HCT116 (cell line): ENCODE results near the gene TSPAN6. TPM values are rescaled to one million over a fixed set of nuclear protein-coding genes. Genes with fewer than 3 reads are reported as not detected.

Experiments
- ATAC-seq: fragments of 200-7000 bp; cut with Tn5 transposase; 2 replicates; pipeline ENCODE4 v1.9.1; 2020; ENCODE audit warnings: mild to moderate bottlenecking, moderate library complexity
- BruUV-seq: library from RNA; stranded (reverse); fragments of 400-500 nt; replicated peaks from 2 replicates; lab custom pipeline; 2021; lab: Mats Ljungman, UMichigan
- CTCF ChIA-PET: fragments of 300-600 bp; sonication (Branson Sonifier 250); formaldehyde crosslinking; loops from one replicate; lab custom pipeline; 2021; ENCODE audit warnings: antibody characterized with exemption; lab: Charles Lee
- POLR2A ChIA-PET: fragments of 300-600, 350-600 bp; sonication (Branson Sonifier 250); formaldehyde crosslinking; loops from one replicate; lab custom pipeline; 2021; ENCODE audit warnings: antibody characterized with exemption; lab: Charles Lee
- RAD21 ChIA-PET, 2 experiments: fragments of 300-600 bp; sonication (Branson Sonifier 250); formaldehyde crosslinking; loops; one replicate each; lab custom pipeline; 2023; ENCODE audit warnings: low total read pairs in 2 of 2; ENCODE audit not compliant: uncharacterized antibody in 2 of 2, unreplicated experiment in 2 of 2, low non-redundant PET in 1 of 2; lab: Charles Lee
- DNase-seq: peaks from one replicate; pipeline ENCODE4 v3.0.0-alpha.2; 2010; ENCODE audit warnings: low read depth, low spot score
- H2AFZ ChIP-seq: fragments of 200-600 bp; shearing (Covaris generic), sonication (generic); 2 replicates; pipeline ENCODE4 v1.6.1; 2017; ENCODE audit warnings: low read depth, mixed run types, mixed read lengths, antibody characterized with exemption, low read length; ENCODE audit not compliant: poor library complexity, severe bottlenecking
- H3K27ac ChIP-seq: 2 replicates; pipeline ENCODE4 v1.5.1; 2012; ENCODE audit warnings: low read depth, low read length
- H3K27me3 ChIP-seq: fragments of 200-600 bp; sonication (generic); 2 replicates; pipeline ENCODE4 v1.6.1; 2016; ENCODE audit warnings: mixed run types, low read length, mixed read lengths; ENCODE audit not compliant: insufficient read depth
- H3K36me3 ChIP-seq, 2 experiments: fragments of 200-500 bp in 1 of 2; fragments of 200-600 bp in 1 of 2; sonication (Bioruptor generic) in 1 of 2; sonication (generic) in 1 of 2; 2 replicates each; pipeline versions ENCODE4 v1.5.1 to v1.6.1; 2014 to 2016; ENCODE audit warnings: low read length in 2 of 2, inconsistent platforms in 1 of 2, mixed read lengths in 1 of 2, mixed run types in 1 of 2; ENCODE audit not compliant: insufficient read depth in 2 of 2, control insufficient read depth in 1 of 2
- H3K4me1 ChIP-seq, 2 experiments: fragments of 200-600 bp in 1 of 2; sonication (generic) in 1 of 2; 2 replicates each; pipeline versions ENCODE4 v1.5.1 to v1.6.1; 2012 to 2017; ENCODE audit warnings: low read length in 2 of 2, inconsistent platforms in 1 of 2, mild to moderate bottlenecking in 1 of 2, mixed read lengths in 1 of 2, mixed run types in 1 of 2, moderate library complexity in 1 of 2; ENCODE audit not compliant: insufficient read depth in 2 of 2, control insufficient read depth in 1 of 2
- H3K4me2 ChIP-seq: fragments of 200-600 bp; sonication (generic); 2 replicates; pipeline ENCODE4 v1.6.1; 2017; ENCODE audit warnings: mixed run types, low read length, mixed read lengths
- H3K4me3 ChIP-seq, 2 experiments: fragments of 200-600 bp in 1 of 2; sonication (generic) in 1 of 2; replicated peaks in 1 of 2; 2 replicates each; pipeline ENCODE4 v1.5.1; 2011 to 2016; ENCODE audit warnings: low read length in 2 of 2, control low read depth in 1 of 2, low read depth in 1 of 2, mild to moderate bottlenecking in 1 of 2, mixed read lengths in 1 of 2, mixed run types in 1 of 2
- H3K79me2 ChIP-seq: fragments of 200-600 bp; sonication (generic); 2 replicates; pipeline ENCODE4 v1.6.1; 2017; ENCODE audit warnings: mild to moderate bottlenecking, mixed run types, low read length, moderate library complexity, mixed read lengths; ENCODE audit not compliant: insufficient read depth
- H3K9ac ChIP-seq: fragments of 200-600 bp; sonication (generic); 2 replicates; pipeline ENCODE4 v1.6.1; 2016; ENCODE audit warnings: low read length, mixed read lengths
- H3K9me2 ChIP-seq: fragments of 200-600 bp; sonication (generic), shearing (Covaris generic); 2 replicates; pipeline ENCODE4 v1.6.1; 2017; ENCODE audit warnings: mixed run types, mild to moderate bottlenecking, moderate library complexity; ENCODE audit not compliant: insufficient read depth
- H3K9me3 ChIP-seq, 2 experiments: fragments of 200-500 bp in 1 of 2; fragments of 200-600 bp in 1 of 2; sonication (Bioruptor generic) in 1 of 2; sonication (generic) in 1 of 2; 2 replicates each; pipeline ENCODE4 v1.6.1; 2014 to 2017; ENCODE audit warnings: low read length in 2 of 2, mixed read lengths in 2 of 2, inconsistent platforms in 1 of 2, low read depth in 1 of 2, mild to moderate bottlenecking in 1 of 2, mixed run types in 1 of 2, moderate library complexity in 1 of 2; ENCODE audit not compliant: control insufficient read depth in 1 of 2, insufficient read depth in 1 of 2
- H4K20me1 ChIP-seq: fragments of 200-600 bp; sonication (generic), shearing (Covaris generic); 2 replicates; pipeline ENCODE4 v1.6.1; 2017; ENCODE audit warnings: mixed run types, mild to moderate bottlenecking, moderate library complexity; ENCODE audit not compliant: insufficient read depth
- RAD21 ChIP-seq: IDR thresholded peaks from 2 replicates; pipeline ENCODE4 v1.6.1; 2012; ENCODE audit warnings: low read depth, mild to moderate bottlenecking
- intact Hi-C: fragments of 100-400 bp; cut with micrococcal nuclease; formaldehyde crosslinking; loops from 2 replicates; pipeline ENCODE4 v1.10.0; 2022
- total RNA-seq: library from RNA; stranded (reverse); gene quantifications from one replicate; pipeline ENCODE4 v1.2.1, GENCODE V29; 2021; ENCODE audit not compliant: unreplicated experiment
- TF ChIP-seq, protein P1 (sequence below): IDR thresholded peaks from 2 replicates; pipeline ENCODE4 v1.6.1; 2012
- TF ChIP-seq, protein P2 (sequence below): IDR thresholded peaks from 2 replicates; pipeline ENCODE4 v1.6.1; 2011; ENCODE audit warnings: mild to moderate bottlenecking, low read length, moderate library complexity; ENCODE audit not compliant: insufficient replicate concordance; ENCODE audit errors: extremely low read depth
- TF ChIP-seq, protein P3 (sequence below), 3 experiments: fragments of 200-600 bp in 1 of 3; sonication (generic) in 1 of 3; IDR thresholded peaks in 2 of 3; conservative IDR thresholded peaks in 1 of 3; 2 replicates each; pipeline ENCODE4 v1.5.1; 2012 to 2017; ENCODE audit warnings: low read depth in 2 of 3, low read length in 2 of 3, antibody characterized with exemption in 1 of 3, borderline replicate concordance in 1 of 3, control low read depth in 1 of 3, mild to moderate bottlenecking in 1 of 3, mixed read lengths in 1 of 3, mixed run types in 1 of 3, moderate library complexity in 1 of 3; ENCODE audit not compliant: insufficient read depth in 1 of 3

The TSPAN6 gene
- total RNA-seq, 1 experiment from 2014 or later, result 25.0 TPM

DNA sequence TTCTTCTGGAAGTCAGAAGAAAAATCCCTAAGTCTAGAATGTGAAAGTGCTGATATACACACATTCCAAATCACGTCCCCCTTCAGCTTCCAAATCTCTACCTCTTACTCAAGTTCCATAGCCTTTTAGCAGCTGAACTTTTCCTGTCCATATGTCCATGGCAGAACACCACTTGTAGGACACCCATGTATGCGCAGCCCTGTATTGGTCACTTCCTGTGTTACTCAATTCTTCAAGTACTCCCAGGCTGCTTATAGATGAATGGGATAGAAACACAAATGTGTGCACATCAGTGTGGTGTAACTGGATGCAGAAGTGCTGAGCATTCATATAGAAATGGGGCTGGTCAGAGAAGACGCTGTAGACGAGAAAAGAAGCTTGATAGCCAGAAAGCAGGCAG lies 26.2 kb upstream of the TSPAN6 start:
- ATAC-seq (no peak), DNase-seq (no peak)
- H3K79me2 ChIP-seq, result no peaks in the 10 kb centered on the region
- TF ChIP-seq, protein P1, sequence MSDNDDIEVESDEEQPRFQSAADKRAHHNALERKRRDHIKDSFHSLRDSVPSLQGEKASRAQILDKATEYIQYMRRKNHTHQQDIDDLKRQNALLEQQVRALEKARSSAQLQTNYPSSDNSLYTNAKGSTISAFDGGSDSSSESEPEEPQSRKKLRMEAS, result no peak
- TF ChIP-seq, protein P2, sequence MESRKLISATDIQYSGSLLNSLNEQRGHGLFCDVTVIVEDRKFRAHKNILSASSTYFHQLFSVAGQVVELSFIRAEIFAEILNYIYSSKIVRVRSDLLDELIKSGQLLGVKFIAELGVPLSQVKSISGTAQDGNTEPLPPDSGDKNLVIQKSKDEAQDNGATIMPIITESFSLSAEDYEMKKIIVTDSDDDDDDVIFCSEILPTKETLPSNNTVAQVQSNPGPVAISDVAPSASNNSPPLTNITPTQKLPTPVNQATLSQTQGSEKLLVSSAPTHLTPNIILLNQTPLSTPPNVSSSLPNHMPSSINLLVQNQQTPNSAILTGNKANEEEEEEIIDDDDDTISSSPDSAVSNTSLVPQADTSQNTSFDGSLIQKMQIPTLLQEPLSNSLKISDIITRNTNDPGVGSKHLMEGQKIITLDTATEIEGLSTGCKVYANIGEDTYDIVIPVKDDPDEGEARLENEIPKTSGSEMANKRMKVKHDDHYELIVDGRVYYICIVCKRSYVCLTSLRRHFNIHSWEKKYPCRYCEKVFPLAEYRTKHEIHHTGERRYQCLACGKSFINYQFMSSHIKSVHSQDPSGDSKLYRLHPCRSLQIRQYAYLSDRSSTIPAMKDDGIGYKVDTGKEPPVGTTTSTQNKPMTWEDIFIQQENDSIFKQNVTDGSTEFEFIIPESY, result no peak
- TF ChIP-seq RAD21, result no peak
- TF ChIP-seq, protein P3, sequence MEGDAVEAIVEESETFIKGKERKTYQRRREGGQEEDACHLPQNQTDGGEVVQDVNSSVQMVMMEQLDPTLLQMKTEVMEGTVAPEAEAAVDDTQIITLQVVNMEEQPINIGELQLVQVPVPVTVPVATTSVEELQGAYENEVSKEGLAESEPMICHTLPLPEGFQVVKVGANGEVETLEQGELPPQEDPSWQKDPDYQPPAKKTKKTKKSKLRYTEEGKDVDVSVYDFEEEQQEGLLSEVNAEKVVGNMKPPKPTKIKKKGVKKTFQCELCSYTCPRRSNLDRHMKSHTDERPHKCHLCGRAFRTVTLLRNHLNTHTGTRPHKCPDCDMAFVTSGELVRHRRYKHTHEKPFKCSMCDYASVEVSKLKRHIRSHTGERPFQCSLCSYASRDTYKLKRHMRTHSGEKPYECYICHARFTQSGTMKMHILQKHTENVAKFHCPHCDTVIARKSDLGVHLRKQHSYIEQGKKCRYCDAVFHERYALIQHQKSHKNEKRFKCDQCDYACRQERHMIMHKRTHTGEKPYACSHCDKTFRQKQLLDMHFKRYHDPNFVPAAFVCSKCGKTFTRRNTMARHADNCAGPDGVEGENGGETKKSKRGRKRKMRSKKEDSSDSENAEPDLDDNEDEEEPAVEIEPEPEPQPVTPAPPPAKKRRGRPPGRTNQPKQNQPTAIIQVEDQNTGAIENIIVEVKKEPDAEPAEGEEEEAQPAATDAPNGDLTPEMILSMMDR (IDR thresholded peaks at IDR 0.05 in 2 of 3, conservative IDR thresholded peaks at IDR 0.05 in 1 of 3; ENCODE audit: borderline replicate concordance in 1 of 3, insufficient read depth in 1 of 3, low read depth in 2 of 3, low read length in 2 of 3), result no peak
- no peak overlapping the region for H3K4me3 ChIP-seq
- intact Hi-C loops, result no loop called here
- H3K4me2 ChIP-seq, result no peak overlapping the region
- no peaks in the 10 kb centered on the region for H3K27me3 ChIP-seq
- no peaks in the 10 kb centered on the region for H3K9me3 ChIP-seq
- no peaks in the 10 kb centered on the region for H3K9me2 ChIP-seq
- RAD21 ChIA-PET, result no interaction called here
- no peak overlapping the region for H2AFZ ChIP-seq
- CTCF ChIA-PET, result interaction anchor here (0.7 kb wide), 1 partner anchor 9 kb away, joined by 3 read pairs; no protein-coding TSS in a partner anchor
- no peaks in the 10 kb centered on the region for H4K20me1 ChIP-seq
- H3K4me1 ChIP-seq, result no peaks in the 10 kb centered on the region
- no TSS peak for BruUV-seq
- POLR2A ChIA-PET, result no interaction called here
- no peak overlapping the region for H3K9ac ChIP-seq
- no peak overlapping the region for H3K27ac ChIP-seq
- H3K36me3 ChIP-seq, result no peaks in the 10 kb centered on the region
